Progenitor cell of endocrine pancreas (in vitro differentiated cells): ENCODE data around the gene RBFOX2. TPM values are rescaled to one million over a fixed set of nuclear protein-coding genes. Genes with fewer than 3 reads are reported as not detected.
"Not testable (repeated sequence)": the region's sequence is repeated elsewhere in the genome, so short reads cannot be mapped to it uniquely, and the experiment has no call there.

Source experiments
- DNase-seq: peaks from one replicate; pipeline ENCODE4 v3.0.0; 2021; ENCODE audit warnings: low spot score; ENCODE audit not compliant: unreplicated experiment
- H3K27ac Mint-ChIP-seq: 2 replicates; pipeline ENCODE4 v1.8.0; 2021; ENCODE audit warnings: mild to moderate bottlenecking, moderate library complexity, mixed read lengths
- H3K27me3 Mint-ChIP-seq: 2 replicates; pipeline ENCODE4 v1.8.0; 2021; ENCODE audit warnings: mixed read lengths
- H3K36me3 Mint-ChIP-seq: 2 replicates; pipeline ENCODE4 v1.8.0; 2022; ENCODE audit warnings: mixed read lengths; ENCODE audit not compliant: insufficient read depth
- H3K4me1 Mint-ChIP-seq: 2 replicates; pipeline ENCODE4 v1.8.0; 2021; ENCODE audit warnings: low read depth, mixed read lengths
- H3K4me3 Mint-ChIP-seq: 2 replicates; pipeline ENCODE4 v1.8.0; 2021; ENCODE audit warnings: low read depth, mild to moderate bottlenecking, moderate library complexity, mixed read lengths
- H3K9me3 Mint-ChIP-seq: 2 replicates; pipeline ENCODE4 v1.8.0; 2021; ENCODE audit warnings: low read depth, mixed read lengths
- total RNA-seq: library from RNA; stranded (reverse); gene quantifications from 2 replicates; pipeline ENCODE4 v1.2.1, GENCODE V29; 2021
- TF ChIP-seq, protein P1 (sequence below): fragments of 200-600 bp; sonication (generic); IDR thresholded peaks from one replicate; pipeline ENCODE4 v1.5.0; 2021; ENCODE audit warnings: antibody characterized with exemption, mild to moderate bottlenecking; ENCODE audit not compliant: unreplicated experiment

Gene RBFOX2
- total RNA-seq, 1 donor from 2014 or later, result 140 TPM

DNA sequence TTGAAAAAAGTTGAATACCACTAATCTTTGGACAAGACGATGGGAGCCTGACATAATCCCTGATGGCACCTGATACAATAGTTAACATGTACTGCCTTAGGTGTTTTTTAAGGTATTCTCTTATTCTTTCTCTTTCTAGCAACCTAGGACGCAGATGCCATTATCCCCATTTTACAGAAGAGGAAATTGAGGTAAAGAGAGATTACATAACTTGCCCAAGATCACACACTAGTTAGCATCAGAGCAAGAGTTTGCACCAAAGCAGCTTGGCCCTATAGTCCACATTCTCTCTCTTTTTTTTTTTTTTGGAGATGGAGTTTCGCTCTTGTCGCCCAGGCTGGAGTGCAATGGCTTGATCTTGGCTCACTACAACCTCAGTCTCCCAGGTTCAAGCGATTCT, 35.7 kb upstream of the RBFOX2 start:
- TF ChIP-seq, protein P1, sequence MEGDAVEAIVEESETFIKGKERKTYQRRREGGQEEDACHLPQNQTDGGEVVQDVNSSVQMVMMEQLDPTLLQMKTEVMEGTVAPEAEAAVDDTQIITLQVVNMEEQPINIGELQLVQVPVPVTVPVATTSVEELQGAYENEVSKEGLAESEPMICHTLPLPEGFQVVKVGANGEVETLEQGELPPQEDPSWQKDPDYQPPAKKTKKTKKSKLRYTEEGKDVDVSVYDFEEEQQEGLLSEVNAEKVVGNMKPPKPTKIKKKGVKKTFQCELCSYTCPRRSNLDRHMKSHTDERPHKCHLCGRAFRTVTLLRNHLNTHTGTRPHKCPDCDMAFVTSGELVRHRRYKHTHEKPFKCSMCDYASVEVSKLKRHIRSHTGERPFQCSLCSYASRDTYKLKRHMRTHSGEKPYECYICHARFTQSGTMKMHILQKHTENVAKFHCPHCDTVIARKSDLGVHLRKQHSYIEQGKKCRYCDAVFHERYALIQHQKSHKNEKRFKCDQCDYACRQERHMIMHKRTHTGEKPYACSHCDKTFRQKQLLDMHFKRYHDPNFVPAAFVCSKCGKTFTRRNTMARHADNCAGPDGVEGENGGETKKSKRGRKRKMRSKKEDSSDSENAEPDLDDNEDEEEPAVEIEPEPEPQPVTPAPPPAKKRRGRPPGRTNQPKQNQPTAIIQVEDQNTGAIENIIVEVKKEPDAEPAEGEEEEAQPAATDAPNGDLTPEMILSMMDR, result no peak
- H3K4me1 Mint-ChIP-seq, result peaks cover 2% of the 10 kb centered on the region
- H3K27ac Mint-ChIP-seq, result no peak overlapping the region
- no peaks in the 10 kb centered on the region for H3K9me3 Mint-ChIP-seq
- DNase-seq, result no peak
- no peak overlapping the region for H3K4me3 Mint-ChIP-seq
- no peaks in the 10 kb centered on the region for H3K27me3 Mint-ChIP-seq
- H3K36me3 Mint-ChIP-seq, result no peaks in the 10 kb centered on the region

DNA sequence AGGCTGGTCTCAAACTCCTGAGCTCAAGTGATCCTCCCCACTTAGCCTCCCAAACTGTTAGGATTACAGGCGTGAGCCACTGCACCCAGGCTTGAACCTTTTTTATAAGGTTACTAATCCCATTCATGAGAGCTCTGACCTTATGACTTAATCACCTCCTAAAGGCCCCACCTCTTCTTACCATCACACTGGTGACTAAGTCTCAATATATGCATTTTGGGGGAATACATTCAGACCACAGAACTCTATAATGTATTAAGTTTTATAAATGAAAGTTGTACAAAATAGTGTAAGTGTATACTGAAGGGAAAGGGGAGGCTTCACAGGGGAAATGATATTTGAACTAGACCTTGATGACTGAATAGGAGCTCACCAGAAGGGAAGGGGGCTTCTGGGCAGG, 28.4 kb upstream of the RBFOX2 start:
- Mint-ChIP-seq H3K36me3 (no peaks in the 10 kb centered on the region), H3K27me3 (no peaks in the 10 kb centered on the region), H3K4me3 (no peak overlapping the region), H3K4me1 (peaks cover 14% of the 10 kb centered on the region), H3K27ac (no peak overlapping the region), H3K9me3 (no peaks in the 10 kb centered on the region)
- TF ChIP-seq, protein P1, result no peak
- DNase-seq, result no peak

DNA sequence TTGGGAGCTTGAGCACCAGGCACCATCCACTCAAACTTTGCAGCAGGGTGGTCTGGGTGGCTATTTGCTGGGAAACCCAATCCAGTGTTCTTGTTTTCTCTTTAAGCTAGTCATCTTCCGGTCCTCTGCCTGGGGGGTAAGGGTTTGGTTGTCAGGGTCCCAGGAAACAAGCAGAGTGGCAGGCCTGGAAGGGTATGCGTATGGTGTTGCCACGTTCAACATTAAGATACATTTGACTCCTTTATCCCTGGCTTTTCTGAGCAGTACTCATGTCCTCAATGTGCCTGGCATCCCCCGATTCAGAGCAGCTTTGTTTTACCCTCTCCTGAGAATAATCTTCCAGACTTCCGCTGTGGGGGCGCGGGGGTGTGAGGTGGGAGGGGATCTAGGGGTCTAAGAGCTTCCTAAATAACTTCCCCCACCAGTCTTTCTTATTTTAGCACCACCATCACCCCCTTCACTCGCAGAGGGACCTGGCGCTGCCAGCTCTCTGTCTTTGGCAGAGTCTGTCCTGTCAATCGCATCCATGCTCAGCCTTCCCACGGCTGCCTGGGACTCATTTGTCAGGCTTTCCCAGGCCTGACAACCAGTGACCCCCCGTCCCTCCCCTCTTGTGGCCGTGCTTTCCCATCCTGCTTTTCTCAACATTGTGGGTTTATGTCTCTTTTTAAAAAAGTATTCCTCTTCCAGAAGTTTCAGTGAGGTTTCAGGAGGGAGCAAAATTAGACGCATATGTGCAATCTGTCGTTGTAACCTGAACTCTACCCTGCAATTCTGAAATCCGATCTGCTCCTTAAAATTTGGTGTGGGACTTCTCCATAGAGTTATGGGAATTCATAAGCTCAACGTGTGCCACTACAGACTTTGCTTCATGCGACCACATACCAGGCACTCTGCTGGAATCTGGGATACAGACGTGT, 27.0 kb upstream of the RBFOX2 start:
- H3K4me1 Mint-ChIP-seq, result peaks cover 14% of the 10 kb centered on the region
- TF ChIP-seq, protein P1, result no peak
- no peak overlapping the region for H3K27ac Mint-ChIP-seq
- no peaks in the 10 kb centered on the region for H3K9me3 Mint-ChIP-seq
- H3K4me3 Mint-ChIP-seq, result no peak overlapping the region
- H3K36me3 Mint-ChIP-seq, result no peaks in the 10 kb centered on the region
- H3K27me3 Mint-ChIP-seq, result no peaks in the 10 kb centered on the region
- no peak for DNase-seq

DNA sequence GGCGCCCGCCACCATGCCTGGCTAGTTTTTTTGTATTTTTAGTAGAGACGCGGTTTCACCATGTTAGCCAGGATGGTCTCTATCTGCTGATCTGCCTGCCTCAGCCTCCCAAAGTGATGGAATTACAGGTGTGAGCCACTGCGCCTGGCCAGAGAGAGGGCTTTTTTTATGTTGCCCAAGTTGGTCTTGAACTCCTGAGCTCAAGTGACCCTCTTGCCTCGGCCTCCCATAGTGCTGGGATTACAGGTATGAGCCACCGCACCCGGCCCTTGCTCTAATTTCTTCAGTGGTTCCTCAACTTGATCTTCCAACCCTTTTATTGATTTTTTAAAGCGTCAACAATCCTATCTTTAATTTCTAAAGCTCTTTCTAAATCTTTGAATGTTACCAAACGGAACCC, 25.8 kb upstream of the RBFOX2 start:
- H3K9me3 Mint-ChIP-seq, H3K27me3 Mint-ChIP-seq, H3K36me3 Mint-ChIP-seq, H3K4me3 Mint-ChIP-seq, H3K27ac Mint-ChIP-seq, DNase-seq: not testable (repeated sequence)
- peaks cover 14% of the 10 kb centered on the region for H3K4me1 Mint-ChIP-seq

DNA sequence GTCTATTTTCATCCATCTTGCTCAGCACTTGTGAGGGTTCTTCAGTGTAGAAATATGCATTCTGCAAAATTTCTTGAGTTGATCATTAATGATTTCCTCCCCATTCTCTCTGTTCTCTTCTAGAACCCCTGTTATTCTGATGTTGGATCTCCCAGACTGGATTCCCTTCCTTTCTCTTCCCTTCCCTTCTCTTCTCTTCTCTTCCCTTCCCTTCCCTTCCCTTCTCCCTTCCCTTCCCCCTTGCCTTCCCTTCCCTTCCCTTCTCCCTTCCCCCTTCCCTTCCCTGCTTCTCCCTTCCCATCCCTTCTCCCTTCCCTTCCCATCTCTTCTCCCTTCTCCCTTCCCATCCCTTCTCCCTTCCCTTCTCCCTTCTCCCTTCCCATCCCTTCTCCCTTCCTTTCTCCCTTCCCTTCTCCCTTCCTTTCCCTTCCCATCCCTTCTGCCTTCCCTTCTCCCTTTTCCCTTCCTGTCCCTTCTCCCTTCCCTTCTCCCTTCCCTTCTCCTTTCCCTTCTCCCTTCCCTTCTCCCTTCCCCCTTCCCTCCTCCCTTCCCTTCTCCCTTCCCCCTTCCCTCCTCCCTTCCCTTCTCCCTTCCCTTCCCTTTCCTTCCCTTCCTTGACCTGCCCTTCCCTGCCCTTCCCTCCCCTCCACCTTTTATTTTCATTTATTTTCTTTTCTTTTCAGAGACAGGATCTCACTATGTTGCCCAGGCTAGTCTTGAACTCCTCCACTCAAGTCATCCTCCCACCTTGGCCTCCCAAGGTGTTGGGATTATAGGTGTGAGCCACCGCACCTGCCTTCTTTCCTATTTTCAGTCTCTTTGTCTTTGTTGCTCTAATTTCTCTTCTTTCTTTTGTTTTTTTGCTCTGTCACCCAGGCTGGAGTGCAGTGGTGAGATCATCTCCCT, 24.9 kb upstream of the RBFOX2 start:
- Mint-ChIP-seq H3K36me3 (no peaks in the 10 kb centered on the region), H3K27ac (no peak overlapping the region), H3K9me3 (no peaks in the 10 kb centered on the region), H3K4me3 (no peak overlapping the region), H3K27me3 (no peaks in the 10 kb centered on the region), H3K4me1 (peaks cover 14% of the 10 kb centered on the region)
- no peak for DNase-seq
- TF ChIP-seq, protein P1, result no peak
